GM12873 (cell line): Measurements from ENCODE around the gene GNAI2.

Experiments
- TF ChIP-seq, protein P1 (sequence below): IDR thresholded peaks from 2 replicates; pipeline ENCODE4 v1.5.1; 2012; ENCODE audit warnings: low read depth, mild to moderate bottlenecking, moderate library complexity, low read length, control low read depth; ENCODE audit not compliant: insufficient read depth; ENCODE audit errors: missing control alignments

The GNAI2 gene

DNA sequence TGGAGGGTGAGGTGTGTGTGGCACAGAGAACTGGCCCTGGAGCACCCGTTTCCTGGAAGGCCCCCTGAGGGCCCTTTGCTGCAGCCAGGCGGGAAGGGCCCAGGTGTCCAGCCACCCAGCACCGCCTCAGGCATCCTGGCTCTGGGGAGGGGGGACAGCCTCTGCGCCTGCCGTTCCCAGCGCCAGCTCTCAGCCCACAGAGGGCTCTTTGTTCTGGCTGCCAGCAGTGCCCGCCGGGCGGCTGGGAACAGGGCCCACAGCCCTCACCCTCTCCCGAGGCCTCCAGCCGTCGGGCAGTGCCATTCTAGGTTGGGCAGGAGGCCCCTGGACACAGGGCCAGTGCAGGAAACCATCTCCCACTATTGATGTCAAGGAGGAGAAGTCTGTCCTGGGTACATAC is 22.6 kb upstream of the GNAI2 start:
- TF ChIP-seq, protein P1, sequence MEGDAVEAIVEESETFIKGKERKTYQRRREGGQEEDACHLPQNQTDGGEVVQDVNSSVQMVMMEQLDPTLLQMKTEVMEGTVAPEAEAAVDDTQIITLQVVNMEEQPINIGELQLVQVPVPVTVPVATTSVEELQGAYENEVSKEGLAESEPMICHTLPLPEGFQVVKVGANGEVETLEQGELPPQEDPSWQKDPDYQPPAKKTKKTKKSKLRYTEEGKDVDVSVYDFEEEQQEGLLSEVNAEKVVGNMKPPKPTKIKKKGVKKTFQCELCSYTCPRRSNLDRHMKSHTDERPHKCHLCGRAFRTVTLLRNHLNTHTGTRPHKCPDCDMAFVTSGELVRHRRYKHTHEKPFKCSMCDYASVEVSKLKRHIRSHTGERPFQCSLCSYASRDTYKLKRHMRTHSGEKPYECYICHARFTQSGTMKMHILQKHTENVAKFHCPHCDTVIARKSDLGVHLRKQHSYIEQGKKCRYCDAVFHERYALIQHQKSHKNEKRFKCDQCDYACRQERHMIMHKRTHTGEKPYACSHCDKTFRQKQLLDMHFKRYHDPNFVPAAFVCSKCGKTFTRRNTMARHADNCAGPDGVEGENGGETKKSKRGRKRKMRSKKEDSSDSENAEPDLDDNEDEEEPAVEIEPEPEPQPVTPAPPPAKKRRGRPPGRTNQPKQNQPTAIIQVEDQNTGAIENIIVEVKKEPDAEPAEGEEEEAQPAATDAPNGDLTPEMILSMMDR, result no peak

DNA sequence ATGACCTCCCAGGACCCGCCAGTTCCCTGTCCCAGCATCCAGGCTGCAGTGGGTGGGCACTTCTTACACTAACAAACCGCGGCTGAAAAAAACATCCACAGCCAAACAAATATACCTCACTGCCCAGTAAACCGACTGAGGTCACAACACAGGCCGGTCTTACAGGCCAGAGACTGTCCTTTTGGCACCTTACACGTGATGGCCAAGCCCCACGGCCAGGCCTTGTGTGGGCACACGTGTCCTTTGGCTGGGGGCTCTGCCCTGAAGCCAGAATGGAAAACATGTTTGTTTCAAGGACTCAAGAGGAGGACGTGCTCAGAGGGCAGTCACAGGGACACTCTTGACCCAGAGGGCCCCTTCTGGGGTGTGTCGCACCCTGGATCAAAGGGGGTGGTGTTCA is 21.2 kb upstream of the GNAI2 start:
- TF ChIP-seq, protein P1, result no peak

DNA sequence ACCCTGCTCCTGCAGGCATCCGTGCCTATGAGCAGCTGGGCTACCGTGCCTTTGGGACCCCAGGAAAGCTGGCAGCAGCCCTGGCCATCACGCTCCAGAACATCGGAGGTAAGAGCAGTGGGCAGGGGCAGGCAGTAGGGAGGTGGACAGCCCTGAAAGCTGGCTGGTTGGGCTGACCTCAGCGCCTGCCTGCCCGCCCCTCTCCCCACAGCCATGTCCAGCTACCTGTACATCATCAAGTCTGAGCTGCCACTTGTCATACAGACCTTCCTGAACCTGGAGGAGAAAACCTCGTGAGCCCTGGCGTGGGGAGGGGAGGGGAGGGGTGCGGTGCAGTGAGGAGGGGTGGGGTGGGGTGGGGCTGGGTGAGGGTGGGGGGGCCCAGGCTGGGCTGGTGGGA is 20.5 kb upstream of the GNAI2 start:
- TF ChIP-seq, protein P1, result no peak

DNA sequence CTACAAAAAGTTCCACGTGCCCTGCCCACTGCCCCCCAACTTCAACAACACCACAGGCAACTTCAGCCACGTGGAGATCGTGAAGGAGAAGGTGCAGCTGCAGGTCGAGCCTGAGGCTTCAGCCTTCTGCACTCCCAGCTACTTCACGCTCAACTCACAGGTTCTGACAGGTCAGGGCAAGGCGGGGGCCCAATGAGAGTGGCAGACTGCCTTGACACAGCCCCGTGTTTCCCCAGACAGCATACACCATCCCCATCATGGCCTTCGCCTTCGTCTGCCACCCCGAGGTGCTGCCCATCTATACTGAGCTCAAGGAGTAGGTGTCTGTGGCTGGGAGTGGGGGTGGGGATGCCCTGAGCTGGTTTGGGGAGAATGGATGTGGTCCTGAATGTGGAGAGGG is 18.3 kb upstream of the GNAI2 start:
- TF ChIP-seq, protein P1, result no peak

DNA sequence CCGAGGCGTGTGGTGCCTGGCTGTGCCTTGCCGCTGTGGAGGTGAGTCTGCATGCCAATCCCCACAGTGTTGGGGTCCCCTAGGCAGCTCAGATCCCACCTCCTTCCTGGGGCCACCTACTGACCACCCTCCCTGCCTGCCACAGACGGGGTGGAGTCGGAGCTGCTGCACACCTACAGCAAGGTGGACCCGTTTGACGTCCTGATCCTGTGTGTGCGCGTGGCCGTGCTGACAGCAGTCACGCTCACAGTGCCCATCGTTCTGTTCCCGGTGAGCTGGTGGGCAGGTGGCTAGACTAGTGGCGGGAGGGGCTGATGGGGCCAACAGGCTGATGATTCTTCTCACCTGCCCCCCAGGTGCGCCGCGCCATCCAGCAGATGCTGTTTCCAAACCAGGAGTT is 17.6 kb upstream of the GNAI2 start:
- TF ChIP-seq, protein P1, result no peak

DNA sequence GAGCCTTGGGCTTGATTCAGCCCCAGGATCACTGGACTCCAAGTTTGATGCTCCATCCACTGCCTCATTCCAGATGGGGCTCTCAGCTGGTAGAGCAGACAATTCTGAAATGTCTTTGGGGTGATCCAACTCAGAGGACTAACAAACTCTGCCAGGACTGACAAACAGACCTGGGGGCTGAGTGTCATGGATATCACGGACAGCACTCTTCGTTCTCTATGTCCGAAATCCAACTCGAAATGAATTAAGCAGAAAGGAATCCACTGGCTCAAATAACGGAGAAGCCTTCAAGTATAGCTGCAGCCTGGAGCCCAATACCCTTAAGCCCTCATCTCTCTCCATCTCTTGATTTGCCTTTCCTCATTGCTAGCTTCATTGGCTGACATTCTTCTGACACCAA is 16.7 kb upstream of the GNAI2 start:
- TF ChIP-seq, protein P1, result no peak

DNA sequence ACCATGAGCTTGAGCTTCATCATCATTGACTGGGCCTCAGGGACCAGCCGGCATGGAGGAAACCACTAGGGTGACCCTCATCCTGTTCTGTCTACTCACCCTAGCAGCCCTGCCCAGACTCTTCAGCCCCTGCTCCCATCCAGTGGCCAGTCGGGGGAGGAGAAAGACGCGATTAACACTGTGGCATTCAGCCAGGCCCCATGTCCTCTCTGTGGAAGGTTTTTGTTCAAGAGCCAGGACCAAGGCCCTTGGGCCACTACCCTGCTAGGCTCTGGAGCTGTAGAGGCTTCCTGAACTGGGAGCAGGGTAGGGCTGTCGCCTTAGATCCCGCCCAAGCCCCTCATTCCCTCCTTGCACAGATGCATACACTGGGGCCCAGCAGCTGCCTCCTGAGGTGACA is 15.9 kb upstream of the GNAI2 start:
- TF ChIP-seq, protein P1, result no peak

DNA sequence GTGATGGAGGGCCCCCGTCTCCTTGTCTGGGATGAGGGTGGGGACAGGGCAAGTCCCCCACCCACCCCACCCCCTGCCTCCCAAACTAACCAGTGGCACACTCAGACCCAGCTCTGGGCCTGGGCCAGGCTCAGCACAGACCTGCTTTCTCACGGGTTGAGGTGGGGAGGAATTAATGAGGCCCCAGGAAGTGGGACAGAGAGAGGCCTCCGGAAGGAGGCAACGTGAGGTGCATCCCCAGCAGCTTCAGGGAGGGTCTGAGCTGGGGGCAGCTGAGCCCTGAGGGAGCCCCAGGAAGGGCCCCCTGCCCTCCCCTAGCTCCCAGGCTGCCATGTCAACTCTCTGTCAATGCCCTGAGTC is 15.0 kb upstream of the GNAI2 start:
- TF ChIP-seq, protein P1, result no peak
